HEK293T (cell line): ENCODE data around the gene HAGHL.

Experiments used
- ARNT ChIP-seq: fragments of 450-650 bp; IDR thresholded peaks from 2 replicates; pipeline ENCODE4 v1.6.1; 2017; ENCODE audit warnings: mild to moderate bottlenecking
- BHLHE40 ChIP-seq: fragments of 450-650 bp; IDR thresholded peaks from 2 replicates; pipeline ENCODE4 v1.6.1; 2016; ENCODE audit warnings: mild to moderate bottlenecking, moderate library complexity, borderline replicate concordance
- ELF4 ChIP-seq: fragments of 450-650 bp; IDR thresholded peaks from 2 replicates; pipeline ENCODE4 v1.6.1; 2017; ENCODE audit warnings: antibody characterized with exemption
- FOXA1 ChIP-seq: fragments of 450-650 bp; IDR thresholded peaks from 2 replicates; pipeline ENCODE4 v1.6.1; 2016; ENCODE audit warnings: mild to moderate bottlenecking
- FOXM1 ChIP-seq: fragments of 450-650 bp; IDR thresholded peaks from 2 replicates; pipeline ENCODE4 v1.6.1; 2017; ENCODE audit warnings: mild to moderate bottlenecking, borderline replicate concordance
- HDGF ChIP-seq: fragments of 450-650 bp; IDR thresholded peaks from 2 replicates; pipeline ENCODE4 v1.6.1; 2017; ENCODE audit warnings: antibody characterized with exemption, borderline replicate concordance
- NFRKB ChIP-seq: fragments of 450-650 bp; IDR thresholded peaks from 2 replicates; pipeline ENCODE4 v1.6.1; 2016; ENCODE audit warnings: mild to moderate bottlenecking, moderate library complexity
- SP1 ChIP-seq: fragments of 450-650 bp; IDR thresholded peaks from 2 replicates; pipeline ENCODE4 v1.6.1; 2017
- SUZ12 ChIP-seq: fragments of 450-650 bp; IDR thresholded peaks from 2 replicates; pipeline ENCODE4 v1.6.1; 2016; ENCODE audit warnings: mild to moderate bottlenecking
- TARDBP ChIP-seq: fragments of 450-650 bp; IDR thresholded peaks from 2 replicates; pipeline ENCODE4 v1.6.1; 2016

- no peak for TF ChIP-seq SUZ12
- TF ChIP-seq TARDBP, result no peak
- no peak for TF ChIP-seq BHLHE40
- TF ChIP-seq HDGF, result no peak
- no peak for TF ChIP-seq NFRKB
- TF ChIP-seq ELF4, result no peak
- no peak for TF ChIP-seq ARNT
- TF ChIP-seq FOXA1, result no peak
- TF ChIP-seq SP1, result no peak
- TF ChIP-seq FOXM1, result no peak
Observed at GRCh38 chr16:695355-696089, 31.4 kb upstream of the HAGHL start.
